ENCODE results near the gene RPP21. TPM values are rescaled to one million over a fixed set of nuclear protein-coding genes. Genes with fewer than 3 reads are reported as not detected.

RPP21 gene
- total RNA-seq, 1 experiment from 2014 or later: 64.0 TPM

DNA sequence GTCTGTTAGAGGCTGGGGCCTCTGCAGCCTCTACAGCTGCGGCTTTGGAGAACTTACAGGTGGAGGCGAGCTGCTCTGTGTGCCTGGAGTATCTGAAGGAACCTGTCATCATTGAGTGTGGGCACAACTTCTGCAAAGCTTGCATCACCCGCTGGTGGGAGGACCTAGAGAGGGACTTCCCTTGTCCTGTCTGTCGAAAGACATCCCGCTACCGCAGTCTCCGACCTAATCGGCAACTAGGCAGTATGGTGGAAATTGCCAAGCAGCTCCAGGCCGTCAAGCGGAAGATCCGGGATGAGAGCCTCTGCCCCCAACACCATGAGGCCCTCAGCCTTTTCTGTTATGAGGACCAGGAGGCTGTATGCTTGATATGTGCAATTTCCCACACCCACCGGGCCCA, 15.6 kb upstream of the RPP21 start:
- H2AFZ ChIP-seq (ENCODE audit: low read length): no peak overlapping the region
- H3K9me3 ChIP-seq (ENCODE audit: control insufficient read depth, low read depth, low read length): no peaks in the 10 kb centered on the region
- H2BK12ac ChIP-seq (ENCODE audit: insufficient read length, low read depth, low read length): no peak overlapping the region
- no peak overlapping the region for H3K4me2 ChIP-seq (ENCODE audit: insufficient read depth, insufficient read length, low read length)
- H3K23ac ChIP-seq (ENCODE audit: insufficient read length, low read depth, low read length): no peak overlapping the region
- no peak overlapping the region for H4K8ac ChIP-seq (replicated peaks; ENCODE audit: insufficient read length, low read depth, low read length)
- H3K4me1 Mint-ChIP-seq: peaks cover 19% of the 10 kb centered on the region in 2 experiments
- H3K4ac ChIP-seq (ENCODE audit: low read depth, low read length): no peak overlapping the region
- H3K56ac ChIP-seq (ENCODE audit: insufficient read length, low read depth, low read length): no peak overlapping the region
- H3K9ac ChIP-seq (ENCODE audit: extremely low read depth, insufficient read length, low read length): no peak overlapping the region
- H3K9me3 Mint-ChIP-seq: no peaks in the 10 kb centered on the region; a peak in 1 of 5 replicates
- H3K79me1 ChIP-seq (ENCODE audit: insufficient read depth, low read depth, low read length, poor library complexity, severe bottlenecking): no peaks in the 10 kb centered on the region
- no peak overlapping the region for H2BK5ac ChIP-seq (ENCODE audit: insufficient read length, low read length)
- H3K27me3 ChIP-seq (ENCODE audit: insufficient read depth, low read length): no peaks in the 10 kb centered on the region
- H3K27me3 Mint-ChIP-seq (ENCODE audit: low read depth): no peaks in the 10 kb centered on the region
- no peak overlapping the region for H3K4me3 Mint-ChIP-seq
- H2AK5ac ChIP-seq (ENCODE audit: insufficient read length, low read length): no peak overlapping the region
- peaks cover 9% of the 10 kb centered on the region; the same call in 1 of the 2 replicates for H3K79me2 ChIP-seq (ENCODE audit: insufficient read depth, low read length)
- no peak overlapping the region for H2BK20ac ChIP-seq (ENCODE audit: low read depth, low read length, poor library complexity, severe bottlenecking)
- peaks cover 9 to 46% (median 37%) of the 10 kb centered on the region in 3 experiments; a peak in 6 of 7 replicates for H3K36me3 Mint-ChIP-seq (ENCODE audit: insufficient read depth in 1 of 3, low read depth in 3 of 3)
- WGBS (ENCODE audit: extremely low coverage, insufficient read length, low lambda C conversion rate): no CpG with 5 or more reads among the region's 12 CpGs
- TF ChIP-seq, protein P1, sequence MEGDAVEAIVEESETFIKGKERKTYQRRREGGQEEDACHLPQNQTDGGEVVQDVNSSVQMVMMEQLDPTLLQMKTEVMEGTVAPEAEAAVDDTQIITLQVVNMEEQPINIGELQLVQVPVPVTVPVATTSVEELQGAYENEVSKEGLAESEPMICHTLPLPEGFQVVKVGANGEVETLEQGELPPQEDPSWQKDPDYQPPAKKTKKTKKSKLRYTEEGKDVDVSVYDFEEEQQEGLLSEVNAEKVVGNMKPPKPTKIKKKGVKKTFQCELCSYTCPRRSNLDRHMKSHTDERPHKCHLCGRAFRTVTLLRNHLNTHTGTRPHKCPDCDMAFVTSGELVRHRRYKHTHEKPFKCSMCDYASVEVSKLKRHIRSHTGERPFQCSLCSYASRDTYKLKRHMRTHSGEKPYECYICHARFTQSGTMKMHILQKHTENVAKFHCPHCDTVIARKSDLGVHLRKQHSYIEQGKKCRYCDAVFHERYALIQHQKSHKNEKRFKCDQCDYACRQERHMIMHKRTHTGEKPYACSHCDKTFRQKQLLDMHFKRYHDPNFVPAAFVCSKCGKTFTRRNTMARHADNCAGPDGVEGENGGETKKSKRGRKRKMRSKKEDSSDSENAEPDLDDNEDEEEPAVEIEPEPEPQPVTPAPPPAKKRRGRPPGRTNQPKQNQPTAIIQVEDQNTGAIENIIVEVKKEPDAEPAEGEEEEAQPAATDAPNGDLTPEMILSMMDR (conservative IDR thresholded peaks at IDR 0.05): no peak
- no peak overlapping the region for H2BK120ac ChIP-seq (ENCODE audit: low read depth, low read length, poor library complexity, severe bottlenecking)
- no peak overlapping the region for H2BK15ac ChIP-seq (ENCODE audit: low read depth, low read length)
- H3K14ac ChIP-seq (ENCODE audit: insufficient read depth, low read length): no peak overlapping the region
- no peak overlapping the region for H4K91ac ChIP-seq (ENCODE audit: insufficient read length, low read depth, low read length)
- H3K18ac ChIP-seq (ENCODE audit: insufficient read length, low read depth, low read length): no peak overlapping the region
- no peak overlapping the region for H3K27ac ChIP-seq (ENCODE audit: insufficient read length, low read depth, low read length)
- H3K23me2 ChIP-seq (ENCODE audit: insufficient read length, low read depth, low read length, poor library complexity, severe bottlenecking): peaks cover 14% of the 10 kb centered on the region
- H3K27ac Mint-ChIP-seq: no peak overlapping the region
- no peaks in the 10 kb centered on the region for H3K4me1 ChIP-seq (ENCODE audit: insufficient read depth, low read length)
- H4K20me1 ChIP-seq (ENCODE audit: control insufficient read depth, insufficient read depth, insufficient read length): no peaks in the 10 kb centered on the region
- H3T11ph ChIP-seq (ENCODE audit: low read length): no peak overlapping the region
- no peak for DNase-seq
- no peak overlapping the region for H4K5ac ChIP-seq (ENCODE audit: insufficient read length, low read depth, low read length)
